NCI-H446 treated with DMSO at 0.1 percent for 48 hours (cell line): ENCODE data around the gene CHST15.

ENCODE experiments used
- DNase-seq: peaks from one replicate; lab custom pipeline; 2025; lab: John Stamatoyannopoulos, UW

CHST15 gene

GRCh38 chr10:124029559-124029958 lies 63.8 kb downstream of the CHST15 start:
- DNase-seq, result no peak

GRCh38 chr10:124028700-124029480 lies 64.5 kb downstream of the CHST15 start:
- no peak for DNase-seq

- DNase-seq, result no peak
These were observed 65.7 kb downstream of the CHST15 start for GRCh38 chr10:124027651-124028050.

- DNase-seq, result no peak
These were observed 66.3 kb downstream of the CHST15 start for GRCh38 chr10:124027031-124027611.

DNA sequence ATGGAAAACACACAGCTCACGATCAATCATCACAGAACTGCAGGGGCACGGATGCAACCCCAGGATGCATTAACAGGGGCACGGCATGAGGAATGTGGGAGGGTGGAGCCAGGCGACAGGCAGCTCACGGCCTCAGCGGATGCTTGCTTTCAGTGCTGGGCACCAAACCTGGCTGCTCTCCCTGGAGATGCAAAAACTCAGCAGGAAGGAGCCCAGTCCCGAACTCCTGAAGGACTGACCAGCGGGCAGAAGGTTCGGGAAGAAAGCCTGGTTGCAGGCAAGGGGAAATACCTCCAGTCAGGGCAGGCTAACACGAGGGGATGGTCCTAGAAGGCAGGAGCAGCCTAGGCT lies 66.8 kb downstream of the CHST15 start:
- DNase-seq, result no peak

DNA sequence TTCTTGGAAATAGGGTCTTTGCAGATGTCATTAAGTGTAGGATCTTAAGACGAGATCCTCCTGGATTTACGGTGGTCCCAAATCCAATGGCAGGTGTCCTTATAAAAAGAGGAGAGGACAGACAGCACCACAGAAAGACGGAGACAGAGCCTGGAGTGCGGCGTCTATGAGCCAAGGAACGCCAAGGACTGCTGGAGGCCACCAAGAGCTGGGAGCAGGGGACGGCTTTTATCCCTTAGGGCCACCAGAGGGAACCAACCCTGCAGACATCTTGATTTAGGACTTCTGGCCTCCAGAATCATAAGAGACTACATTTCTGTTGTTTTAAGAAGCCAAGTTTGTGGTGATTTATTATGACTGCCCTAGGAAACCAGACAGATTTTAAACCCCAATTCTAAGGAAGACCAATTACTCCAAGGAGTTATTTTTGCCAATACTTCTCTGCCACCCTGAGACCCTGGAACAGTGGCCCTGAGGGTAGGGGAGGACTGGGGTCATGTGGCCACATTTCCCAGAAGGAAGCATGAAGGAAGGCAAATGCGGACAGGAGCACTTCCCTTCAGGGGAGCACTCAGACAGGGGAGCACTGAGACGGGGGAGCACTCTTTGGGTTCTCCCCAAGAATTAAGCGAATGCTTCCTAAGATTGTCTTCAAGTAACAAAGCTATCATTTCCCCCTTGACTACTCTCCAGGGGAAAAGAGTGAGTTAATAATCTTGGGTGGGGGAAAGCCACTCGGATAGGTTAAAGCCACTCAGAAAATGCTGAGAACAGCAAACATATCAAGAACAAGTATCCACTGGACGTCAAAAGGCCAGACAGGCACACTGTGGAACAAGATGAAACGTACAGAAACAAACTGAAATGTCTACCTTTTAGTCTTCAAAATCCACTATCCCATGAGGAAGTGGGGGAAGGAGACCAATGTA lies 67.5 kb downstream of the CHST15 start:
- DNase-seq, result no peak

GRCh38 chr10:124025152-124025551 lies 68.2 kb downstream of the CHST15 start:
- DNase-seq, result no peak

- no peak for DNase-seq
These were observed 71.3 kb downstream of the CHST15 start for GRCh38 chr10:124022066-124022465.

DNA sequence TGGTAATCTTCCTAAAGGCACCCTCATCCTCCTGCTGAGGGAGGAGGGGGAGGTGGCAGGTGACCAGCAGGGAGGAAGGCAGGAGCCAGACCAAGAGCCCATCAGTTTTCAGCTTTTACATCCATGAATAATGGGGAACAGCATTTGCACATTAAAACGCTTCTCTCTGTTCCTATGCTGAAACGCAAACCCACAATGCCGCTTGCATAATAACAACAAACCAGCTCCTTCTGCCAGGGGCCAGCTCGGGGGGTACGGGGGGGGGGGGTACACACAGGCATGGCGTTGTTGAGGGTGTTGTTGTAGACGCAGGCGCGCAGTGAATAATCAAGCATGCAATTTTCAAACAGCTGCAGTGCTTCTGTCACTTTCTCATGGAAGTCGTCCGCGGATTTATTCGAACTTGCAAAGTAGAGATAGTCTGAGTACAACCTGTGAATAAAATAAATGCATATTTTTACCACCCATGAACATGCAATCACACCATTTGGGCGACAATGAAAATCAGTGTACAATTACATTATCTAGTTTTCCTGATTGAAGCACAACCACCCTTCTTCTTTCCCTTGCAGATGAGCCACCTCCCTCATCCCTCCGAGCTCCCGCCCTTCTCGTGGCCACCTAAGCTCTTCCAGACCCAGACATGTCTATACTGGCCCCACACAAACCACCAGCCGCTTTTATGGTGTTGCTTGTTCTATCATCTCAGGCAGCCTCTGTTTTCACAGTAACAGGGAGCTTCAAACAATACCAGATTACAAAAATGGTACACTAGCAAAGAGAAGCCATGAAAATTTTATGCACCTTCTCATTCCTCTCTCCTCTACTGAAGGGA lies 72.2 kb downstream of the CHST15 start:
- DNase-seq, result no peak

GRCh38 chr10:124019886-124020797 lies 73.3 kb downstream of the CHST15 start:
- no peak for DNase-seq

DNA sequence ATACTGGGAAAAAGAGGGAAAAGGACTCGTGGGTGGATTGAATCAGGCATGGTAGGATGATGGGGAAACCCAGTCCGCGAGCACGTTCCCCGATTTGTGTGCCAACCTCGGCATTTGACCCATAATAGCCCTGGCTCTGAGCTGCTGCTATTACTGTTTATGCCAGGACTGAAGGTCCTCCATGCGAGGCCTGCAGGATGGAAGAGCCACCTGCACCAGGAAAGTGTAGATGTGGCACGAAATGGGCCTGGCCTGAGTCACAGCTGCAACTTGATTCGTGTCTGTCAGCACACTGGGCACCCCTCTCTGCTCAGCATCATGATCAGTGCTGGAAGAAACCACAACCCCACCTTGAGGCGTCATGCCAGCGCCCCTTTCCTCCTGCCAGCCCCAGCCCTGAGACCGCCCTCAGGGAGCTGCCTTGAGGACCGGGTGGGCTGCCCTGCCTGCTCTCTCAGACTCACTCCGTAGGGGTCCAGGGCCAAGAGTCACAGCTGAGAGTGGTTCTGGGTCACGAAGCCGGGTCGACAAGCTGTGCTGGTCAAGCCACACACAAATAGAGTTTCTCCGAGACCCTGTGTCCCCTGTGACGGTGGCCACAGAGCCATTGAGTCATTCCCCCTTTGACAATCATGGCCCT lies 74.4 kb downstream of the CHST15 start:
- no peak for DNase-seq

- DNase-seq, result no peak
These were observed 75.7 kb downstream of the CHST15 start for GRCh38 chr10:124017729-124018128.

DNA sequence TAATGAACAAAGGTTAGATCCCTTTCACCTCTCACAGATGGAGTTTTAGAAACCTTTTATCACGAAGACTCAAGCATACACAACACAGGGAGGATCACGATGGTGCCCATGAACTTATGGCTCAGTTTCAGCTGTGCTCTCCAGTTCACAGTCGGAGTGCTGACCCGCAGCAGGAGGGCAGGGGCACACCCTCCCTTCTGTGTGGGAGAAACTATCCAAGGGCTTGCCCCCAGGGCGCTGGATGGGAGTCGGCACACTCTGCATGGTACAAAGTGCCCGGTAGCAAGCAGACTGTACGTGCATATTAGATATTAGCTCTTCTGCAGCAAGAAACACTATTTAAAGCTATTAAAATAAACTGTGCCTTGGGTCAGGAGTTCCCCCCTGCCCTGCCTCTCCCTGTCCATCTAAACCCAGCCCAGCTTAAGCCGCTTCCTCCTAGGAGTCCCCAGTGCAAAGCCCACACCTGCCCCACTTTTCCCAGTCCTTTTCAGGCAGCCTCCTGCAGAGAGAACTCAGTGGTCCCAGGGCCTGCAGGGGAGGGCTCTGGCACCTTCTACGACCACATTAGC lies 76.5 kb downstream of the CHST15 start:
- DNase-seq, result no peak

GRCh38 chr10:124015991-124016390 lies 77.4 kb downstream of the CHST15 start:
- DNase-seq, result no peak

DNA sequence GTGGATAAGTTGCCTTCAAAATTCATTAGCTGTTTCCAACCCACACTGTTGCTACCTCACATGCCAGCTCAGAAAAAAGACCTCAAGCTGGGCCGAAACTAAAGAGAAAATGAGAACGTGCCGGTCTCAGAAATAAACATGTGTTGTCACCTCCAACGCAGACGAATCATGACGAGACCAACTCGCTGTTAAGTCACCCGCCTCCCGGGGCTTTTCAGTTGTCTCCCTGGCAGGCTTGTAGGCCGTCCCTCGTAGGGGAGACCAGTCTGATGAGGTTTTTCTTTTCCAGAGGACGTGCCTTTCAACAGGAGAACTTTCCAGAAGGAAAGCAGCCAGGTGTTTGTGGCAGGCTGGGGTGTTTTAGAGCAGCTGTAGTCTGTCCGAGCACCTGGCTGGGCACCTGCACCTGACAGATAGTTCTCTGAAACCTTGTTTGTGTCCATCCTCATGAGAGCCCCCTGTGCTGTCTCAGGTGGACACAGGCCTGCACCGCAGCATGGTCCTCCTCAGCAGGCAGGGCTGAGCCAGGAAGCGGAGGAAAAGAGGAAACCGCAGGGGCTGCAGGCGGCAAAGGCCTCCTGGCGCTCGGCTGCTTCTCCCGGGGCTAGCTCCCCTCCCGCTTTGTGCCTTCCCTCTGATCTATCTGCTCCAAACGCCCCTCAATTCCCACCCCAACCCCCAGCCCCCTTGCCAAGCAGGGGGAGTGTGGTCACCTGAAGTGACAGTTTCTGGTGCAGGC lies 78.8 kb downstream of the CHST15 start:
- no peak for DNase-seq

- no peak for DNase-seq
These were observed 79.5 kb downstream of the CHST15 start for GRCh38 chr10:124013916-124014315.

DNA sequence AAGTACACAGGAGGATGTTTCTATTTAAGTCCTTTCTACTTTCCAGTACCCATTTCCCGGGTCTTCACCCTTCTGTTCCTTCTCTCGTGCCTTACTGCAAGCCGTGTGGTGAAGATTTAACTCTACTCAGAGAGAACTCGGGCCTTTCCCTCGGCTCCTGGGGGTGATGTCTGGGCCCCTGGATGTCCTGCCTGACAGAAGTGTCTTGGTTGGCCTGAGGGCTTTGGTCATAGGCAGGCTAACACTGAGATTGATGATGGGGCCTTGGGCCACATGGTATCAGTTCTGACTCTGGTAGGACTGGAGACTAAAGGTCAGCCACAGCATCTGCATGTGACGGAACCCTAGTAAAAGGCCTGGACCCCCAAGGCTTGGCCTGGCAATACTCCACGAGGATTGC lies 80.4 kb downstream of the CHST15 start:
- no peak for DNase-seq

DNA sequence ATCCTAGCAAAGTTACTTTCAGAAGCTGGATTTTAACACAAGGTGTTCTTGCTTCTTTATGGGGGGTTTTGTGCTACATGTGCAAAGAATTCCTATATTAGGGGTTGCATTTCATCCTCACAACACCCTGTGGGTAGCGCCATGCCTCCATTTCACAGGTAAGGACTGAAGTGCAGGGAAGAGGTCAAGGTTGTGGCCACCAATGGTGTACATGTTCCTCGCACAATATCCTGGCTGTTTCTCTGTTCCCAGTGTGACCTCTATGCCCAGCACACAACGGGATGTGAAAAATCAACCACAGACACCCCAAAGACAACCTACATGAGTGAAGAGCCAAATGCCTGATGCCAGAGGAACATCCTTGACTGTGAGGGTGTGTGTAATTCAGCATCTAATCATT lies 80.8 kb downstream of the CHST15 start:
- DNase-seq, result no peak

DNA sequence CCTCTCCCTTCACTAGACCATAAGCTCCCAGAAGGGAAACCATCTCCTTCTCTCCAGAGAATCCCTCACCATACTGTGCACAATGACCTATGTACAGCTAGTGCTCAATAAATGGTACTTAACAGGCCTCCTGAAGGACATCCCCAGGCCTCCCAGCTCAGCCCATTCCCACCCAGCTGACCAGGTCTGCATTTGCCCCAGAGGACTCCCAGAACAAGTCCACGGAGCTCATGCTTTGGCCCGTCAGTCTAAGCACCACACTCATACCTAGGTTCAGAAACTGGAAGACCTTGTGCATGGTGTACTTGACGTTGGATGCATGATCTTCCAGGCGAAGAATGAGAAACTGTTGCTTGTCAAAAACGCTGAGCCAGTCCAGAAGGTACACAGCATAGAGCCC lies 81.3 kb downstream of the CHST15 start:
- DNase-seq, result no peak
